NCI-H2107 (cell line): Measurements from ENCODE around the gene LGMN.
"Not testable (repeated sequence)": the region's sequence is repeated elsewhere in the genome, so short reads cannot be mapped to it uniquely, and the experiment has no call there.

Source experiments
- DNase-seq: peaks from one replicate; lab custom pipeline; 2025; lab: John Stamatoyannopoulos, UW

Gene LGMN

DNA sequence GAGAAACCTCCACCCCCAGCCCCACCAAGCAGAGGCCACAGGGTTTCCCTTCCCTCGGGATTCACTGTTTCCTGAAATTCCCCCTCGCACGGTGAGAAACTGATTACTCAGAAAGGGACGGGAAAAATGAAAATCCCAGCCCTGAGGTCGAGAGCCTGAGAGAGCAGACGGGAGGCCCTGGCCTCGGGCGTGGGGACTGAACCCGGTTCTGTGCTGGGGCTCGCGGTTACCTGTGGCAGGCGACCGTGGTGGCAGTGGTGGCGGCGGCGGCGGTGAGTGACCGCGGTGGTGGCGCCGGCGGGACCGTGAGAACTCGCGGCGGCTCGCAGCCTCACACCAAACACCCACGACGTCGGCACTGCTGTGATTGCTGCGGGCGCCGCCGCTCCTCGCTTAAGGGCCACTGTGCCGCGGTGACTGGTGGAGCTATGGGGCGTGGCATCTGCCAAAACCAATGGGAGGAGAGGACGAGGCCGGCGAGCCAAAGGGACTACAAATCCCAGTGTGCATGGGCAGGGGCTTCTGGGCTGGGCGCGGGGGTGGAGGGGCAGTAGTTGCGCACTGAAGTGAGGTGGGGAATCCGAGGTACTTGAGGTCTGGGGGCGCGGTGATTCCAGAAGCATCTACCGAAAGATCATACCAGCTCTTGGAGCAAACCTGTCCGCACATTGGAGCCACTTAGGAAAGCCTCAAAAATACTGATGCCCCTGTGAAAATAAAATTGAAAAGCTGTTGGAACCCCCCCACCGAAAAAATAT is at the start of gene LGMN:
Gene LGMN (minus strand): TSS at position 369 of the 758 bp plus-strand sequence. CDS start 15,841 bp downstream, outside the sequence.
- DNase-seq, result peak; percentile 92

DNA sequence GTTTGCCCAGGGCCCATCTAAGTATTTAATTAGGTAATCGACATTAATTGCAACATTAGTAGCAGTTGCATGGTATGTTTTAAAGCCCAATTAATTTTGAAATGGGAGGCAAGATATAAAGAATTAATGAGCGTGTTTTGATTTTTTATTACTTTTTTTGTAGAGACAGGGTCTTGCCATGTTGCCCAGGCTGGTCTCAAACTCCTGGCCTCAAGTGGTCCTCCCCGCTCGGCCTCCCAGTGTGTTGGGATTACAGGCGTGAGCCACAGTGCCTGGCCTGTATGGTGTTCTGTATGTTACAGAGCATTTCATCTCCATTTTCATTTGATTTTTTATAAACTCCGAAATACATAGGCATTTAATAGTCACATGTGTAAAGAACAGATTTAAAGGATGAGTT is 46.5 kb upstream of the LGMN start:
- DNase-seq, result no peak

DNA sequence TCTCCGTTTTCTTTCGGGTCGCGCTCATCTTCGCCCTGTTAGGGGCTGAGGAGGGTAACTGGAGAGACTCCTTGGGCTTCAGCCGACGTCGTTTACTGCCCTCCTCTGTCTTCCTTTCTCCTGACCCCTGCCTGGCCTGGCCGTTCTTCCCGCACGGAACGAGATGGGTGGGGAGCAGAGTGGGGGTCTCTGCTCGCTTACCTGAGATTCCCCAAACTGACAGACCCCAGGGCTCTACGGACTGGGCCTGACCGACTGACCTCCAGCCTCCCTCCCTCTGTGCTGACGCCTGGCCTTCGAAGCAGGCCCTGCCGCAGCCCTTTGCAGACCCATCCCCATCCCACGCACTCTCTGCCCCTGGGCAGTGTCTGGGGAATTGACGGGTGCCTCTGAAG is 46.1 kb upstream of the LGMN start:
- DNase-seq, result no peak

GRCh38 chr14:92793709-92794546 is 45.5 kb upstream of the LGMN start, which contains the start of gene GOLGA5:
Gene GOLGA5, plus strand, starts transcription at chr14:92794305. Its CDS starts 3,133 bp downstream, at chr14:92797438.
- peak; percentile 99 for DNase-seq

GRCh38 chr14:92792885-92793284 is 44.5 kb upstream of the LGMN start:
- no peak for DNase-seq

DNA sequence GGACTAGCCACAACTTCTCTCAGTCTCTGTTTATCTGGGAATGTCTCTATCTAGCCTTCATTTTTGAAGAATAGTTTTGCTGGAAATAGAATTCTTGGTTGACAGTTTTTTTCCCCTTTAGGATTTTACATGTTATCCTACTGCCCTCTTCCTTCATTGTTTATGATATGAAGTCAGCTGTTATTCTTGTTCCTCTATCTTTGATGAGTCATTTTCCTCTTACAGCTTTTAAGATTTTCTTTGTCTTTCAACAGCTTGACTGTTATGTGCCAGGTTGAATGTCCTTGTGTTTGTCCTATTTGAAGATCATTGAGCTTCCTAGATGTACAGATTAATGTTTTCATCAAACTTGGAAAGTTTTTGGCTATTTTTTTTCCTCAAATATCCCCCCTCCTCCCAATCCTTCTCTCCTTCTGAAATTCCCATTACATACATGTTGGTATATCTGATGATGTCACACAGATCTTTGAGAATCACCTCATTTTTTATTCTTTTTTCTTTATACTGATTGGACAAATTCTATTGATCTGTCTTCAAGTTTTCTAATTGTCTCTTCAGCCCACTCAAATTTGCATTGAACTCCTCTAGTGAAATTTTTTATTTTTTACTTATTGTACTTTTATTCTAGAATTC is 41.1 kb upstream of the LGMN start:
- DNase-seq, result no peak

- no peak for DNase-seq
Measured at GRCh38 chr14:92787554-92787953, 39.1 kb upstream of the LGMN start.

GRCh38 chr14:92786427-92786756 is 38.0 kb upstream of the LGMN start:
- no peak for DNase-seq

DNA sequence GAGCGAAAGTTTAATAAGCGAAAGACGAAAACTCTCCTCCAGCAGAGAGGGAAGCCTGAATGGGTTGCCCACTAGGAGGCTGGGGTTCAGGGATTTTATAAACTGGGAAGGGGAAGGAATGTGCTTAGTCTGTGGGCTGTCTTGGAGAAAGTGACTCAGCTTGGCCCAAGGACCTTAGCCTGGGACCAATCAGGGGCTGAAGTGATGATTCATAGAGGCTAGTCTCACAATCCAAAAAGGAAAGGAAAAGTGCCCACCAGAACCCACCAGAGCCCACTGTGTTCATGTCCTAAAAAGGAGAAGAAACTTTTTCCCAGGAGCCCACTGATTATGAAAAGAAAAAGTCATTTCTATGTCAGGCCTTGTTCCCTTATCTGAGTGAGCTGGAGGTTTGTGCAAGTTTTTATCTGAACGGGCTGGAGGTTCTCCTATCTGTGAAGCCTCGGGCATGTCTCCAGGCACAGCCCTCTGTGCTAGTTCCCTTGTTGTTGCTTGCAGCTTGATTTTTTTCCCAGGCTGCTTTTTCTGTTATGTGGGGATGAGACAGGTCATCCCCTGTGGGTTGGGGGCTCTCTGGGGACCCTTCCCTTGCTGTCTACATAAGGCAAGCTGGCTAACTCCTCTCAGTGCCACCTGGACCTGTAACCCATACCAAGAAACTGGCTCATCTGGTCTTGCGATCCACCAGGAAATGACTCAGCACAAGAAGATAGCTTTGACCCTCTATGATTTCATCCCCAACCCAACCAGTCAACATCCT is 37.4 kb upstream of the LGMN start:
- no peak for DNase-seq

GRCh38 chr14:92783813-92784431 is 35.5 kb upstream of the LGMN start:
- DNase-seq, result peak; percentile 30

DNA sequence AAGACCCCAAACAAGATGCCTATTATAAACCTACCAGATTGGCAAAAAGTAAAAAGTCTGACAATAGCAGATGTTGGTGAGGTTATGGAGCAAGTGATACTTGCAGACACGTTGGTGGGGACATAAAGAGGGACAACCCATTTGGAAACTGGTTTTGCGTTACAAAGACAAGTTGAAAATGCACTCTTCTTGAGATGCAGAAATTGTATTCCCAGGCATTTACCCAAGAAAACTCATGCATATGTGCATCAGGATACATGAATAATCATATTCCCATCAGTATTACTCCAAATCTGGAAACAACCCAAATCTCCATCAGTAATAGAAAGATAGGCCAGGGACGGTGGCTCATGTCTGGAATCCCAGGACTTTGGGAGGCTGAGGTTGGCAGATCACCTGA is 32.9 kb upstream of the LGMN start:
- no peak for DNase-seq

- DNase-seq, result no peak
Measured at GRCh38 chr14:92780444-92781232, 32.2 kb upstream of the LGMN start.

GRCh38 chr14:92778868-92779565 is 30.6 kb upstream of the LGMN start:
- DNase-seq, result not testable (repeated sequence)

DNA sequence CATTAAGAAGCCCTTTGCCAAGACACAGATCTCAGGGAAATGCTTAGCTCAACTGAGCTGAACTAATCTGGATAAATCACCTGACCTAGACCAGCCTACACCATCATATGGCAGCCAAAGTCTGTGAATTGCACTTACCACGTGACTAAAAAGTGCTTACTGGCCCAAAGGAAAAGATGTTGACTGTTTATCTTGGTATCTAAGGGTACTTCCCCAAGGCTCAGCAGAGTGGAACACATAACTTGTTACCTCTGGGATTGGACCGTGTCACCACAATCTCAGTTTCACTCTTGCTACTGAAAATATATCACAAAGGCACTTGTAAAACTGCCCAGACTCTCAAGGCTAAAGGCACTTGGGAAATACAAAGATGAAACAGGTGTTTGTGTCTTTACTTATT is 26.9 kb upstream of the LGMN start:
- DNase-seq, result not testable (repeated sequence)

- DNase-seq, result no peak
Measured at GRCh38 chr14:92774572-92774971, 26.1 kb upstream of the LGMN start.

- DNase-seq, result no peak
Measured at GRCh38 chr14:92770484-92770883, 22.1 kb upstream of the LGMN start.

GRCh38 chr14:92768795-92769194 is 20.4 kb upstream of the LGMN start:
- no peak for DNase-seq

DNA sequence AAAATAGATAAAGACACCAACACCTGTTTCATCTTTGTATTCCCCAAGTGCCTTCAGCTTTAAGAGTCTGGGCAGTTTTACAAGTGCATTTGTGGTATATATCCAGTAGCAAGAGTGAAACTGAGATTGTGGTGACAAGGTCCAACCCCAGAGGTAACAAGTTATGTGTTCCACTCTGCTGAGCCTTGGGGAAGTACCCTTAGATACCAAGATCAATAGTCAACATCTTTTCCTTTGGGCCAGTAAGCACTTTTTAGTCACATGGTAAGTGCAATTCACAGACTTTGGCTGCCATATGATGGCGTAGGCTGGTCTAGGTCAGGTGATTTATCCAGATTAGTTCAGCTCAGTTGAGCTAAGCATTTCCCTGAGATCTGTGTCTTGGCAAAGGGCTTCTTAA is 19.8 kb upstream of the LGMN start:
- not testable (repeated sequence) for DNase-seq

GRCh38 chr14:92763666-92764631 is 15.5 kb upstream of the LGMN start:
- DNase-seq, result not testable (repeated sequence)
